Liver (tissue), 3 donors: ENCODE data around the gene PRKAA1.

Source experiments
- RXRA ChIP-seq, 2 donors: IDR thresholded peaks; 2 replicates each; pipeline ENCODE4 v1.6.1; 2017 to 2018; ENCODE audit warnings: antibody characterized with exemption in 2 of 2, mild to moderate bottlenecking in 1 of 2
- TF ChIP-seq, protein P1 (sequence below): IDR thresholded peaks from 2 replicates; pipeline ENCODE4 v1.6.1; 2016; ENCODE audit warnings: antibody characterized with exemption, mild to moderate bottlenecking
- TF ChIP-seq, protein P2 (sequence below): fragments of 150-350 bp; IDR thresholded peaks from 2 replicates; pipeline ENCODE4 v1.5.1; 2017; ENCODE audit warnings: improper control_type of control experiment, low read depth, low read length; ENCODE audit not compliant: missing input control
- donor health status: healthy.
- donor health status: healthy.

DNA sequence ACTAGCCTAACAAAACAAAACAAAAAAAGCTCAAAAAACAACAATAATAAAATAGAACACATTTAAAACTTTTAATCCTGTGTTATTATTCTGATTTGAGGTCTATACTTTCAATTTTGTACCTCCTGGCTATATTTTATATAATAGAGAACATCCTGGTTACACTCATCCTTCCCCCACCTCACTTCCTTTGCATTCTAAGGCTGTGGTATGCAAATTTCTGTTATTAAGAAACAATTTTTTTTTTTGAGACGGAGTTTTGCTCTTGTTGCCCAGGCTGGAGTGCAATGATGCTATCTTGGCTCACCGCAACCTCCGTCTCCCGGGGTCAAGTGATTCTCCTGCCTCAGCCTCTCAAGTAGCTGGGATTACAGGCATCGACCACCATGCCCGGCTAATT lies 39.9 kb upstream of the PRKAA1 start:
- TF ChIP-seq, protein P1, sequence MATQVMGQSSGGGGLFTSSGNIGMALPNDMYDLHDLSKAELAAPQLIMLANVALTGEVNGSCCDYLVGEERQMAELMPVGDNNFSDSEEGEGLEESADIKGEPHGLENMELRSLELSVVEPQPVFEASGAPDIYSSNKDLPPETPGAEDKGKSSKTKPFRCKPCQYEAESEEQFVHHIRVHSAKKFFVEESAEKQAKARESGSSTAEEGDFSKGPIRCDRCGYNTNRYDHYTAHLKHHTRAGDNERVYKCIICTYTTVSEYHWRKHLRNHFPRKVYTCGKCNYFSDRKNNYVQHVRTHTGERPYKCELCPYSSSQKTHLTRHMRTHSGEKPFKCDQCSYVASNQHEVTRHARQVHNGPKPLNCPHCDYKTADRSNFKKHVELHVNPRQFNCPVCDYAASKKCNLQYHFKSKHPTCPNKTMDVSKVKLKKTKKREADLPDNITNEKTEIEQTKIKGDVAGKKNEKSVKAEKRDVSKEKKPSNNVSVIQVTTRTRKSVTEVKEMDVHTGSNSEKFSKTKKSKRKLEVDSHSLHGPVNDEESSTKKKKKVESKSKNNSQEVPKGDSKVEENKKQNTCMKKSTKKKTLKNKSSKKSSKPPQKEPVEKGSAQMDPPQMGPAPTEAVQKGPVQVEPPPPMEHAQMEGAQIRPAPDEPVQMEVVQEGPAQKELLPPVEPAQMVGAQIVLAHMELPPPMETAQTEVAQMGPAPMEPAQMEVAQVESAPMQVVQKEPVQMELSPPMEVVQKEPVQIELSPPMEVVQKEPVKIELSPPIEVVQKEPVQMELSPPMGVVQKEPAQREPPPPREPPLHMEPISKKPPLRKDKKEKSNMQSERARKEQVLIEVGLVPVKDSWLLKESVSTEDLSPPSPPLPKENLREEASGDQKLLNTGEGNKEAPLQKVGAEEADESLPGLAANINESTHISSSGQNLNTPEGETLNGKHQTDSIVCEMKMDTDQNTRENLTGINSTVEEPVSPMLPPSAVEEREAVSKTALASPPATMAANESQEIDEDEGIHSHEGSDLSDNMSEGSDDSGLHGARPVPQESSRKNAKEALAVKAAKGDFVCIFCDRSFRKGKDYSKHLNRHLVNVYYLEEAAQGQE, result no peak
- TF ChIP-seq, protein P2, sequence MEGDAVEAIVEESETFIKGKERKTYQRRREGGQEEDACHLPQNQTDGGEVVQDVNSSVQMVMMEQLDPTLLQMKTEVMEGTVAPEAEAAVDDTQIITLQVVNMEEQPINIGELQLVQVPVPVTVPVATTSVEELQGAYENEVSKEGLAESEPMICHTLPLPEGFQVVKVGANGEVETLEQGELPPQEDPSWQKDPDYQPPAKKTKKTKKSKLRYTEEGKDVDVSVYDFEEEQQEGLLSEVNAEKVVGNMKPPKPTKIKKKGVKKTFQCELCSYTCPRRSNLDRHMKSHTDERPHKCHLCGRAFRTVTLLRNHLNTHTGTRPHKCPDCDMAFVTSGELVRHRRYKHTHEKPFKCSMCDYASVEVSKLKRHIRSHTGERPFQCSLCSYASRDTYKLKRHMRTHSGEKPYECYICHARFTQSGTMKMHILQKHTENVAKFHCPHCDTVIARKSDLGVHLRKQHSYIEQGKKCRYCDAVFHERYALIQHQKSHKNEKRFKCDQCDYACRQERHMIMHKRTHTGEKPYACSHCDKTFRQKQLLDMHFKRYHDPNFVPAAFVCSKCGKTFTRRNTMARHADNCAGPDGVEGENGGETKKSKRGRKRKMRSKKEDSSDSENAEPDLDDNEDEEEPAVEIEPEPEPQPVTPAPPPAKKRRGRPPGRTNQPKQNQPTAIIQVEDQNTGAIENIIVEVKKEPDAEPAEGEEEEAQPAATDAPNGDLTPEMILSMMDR, result no peak
- no peak for TF ChIP-seq RXRA (IDR thresholded peaks at IDR 0.05)
